ENCODE measurements around the gene WDR6.
"Not testable (repeated sequence)": the region's sequence is repeated elsewhere in the genome, so short reads cannot be mapped to it uniquely, and the experiment has no call there.

WDR6 gene

DNA sequence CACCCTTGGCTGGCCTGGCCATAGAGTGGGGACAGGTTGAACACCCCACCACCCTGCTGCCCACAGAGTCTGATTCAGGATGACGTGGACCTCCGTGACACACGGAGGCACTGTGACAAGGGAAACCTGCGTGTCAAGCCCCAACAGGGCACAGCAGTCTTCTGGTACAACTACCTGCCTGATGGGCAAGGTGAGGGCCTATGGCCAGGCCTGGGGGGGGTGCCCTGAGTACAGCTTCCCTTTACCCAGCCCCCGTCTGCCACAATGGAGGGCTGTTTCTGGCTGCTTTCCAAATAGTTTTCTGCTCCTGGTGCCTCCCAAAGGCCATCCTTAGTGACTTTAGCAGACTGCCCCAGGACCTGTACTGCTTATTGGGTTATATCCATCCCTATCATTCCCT, 1.2 kb upstream of the WDR6 start:
- Histone ChIP-seq H3K27ac (ENCODE audit: low read length) (no peak overlapping the region), H3K4me3 (ENCODE audit: low read length) (no peak overlapping the region)
- WGBS (ENCODE audit: insufficient coverage, insufficient read length): no CpG with 5 or more reads among the region's 5 CpGs

DNA sequence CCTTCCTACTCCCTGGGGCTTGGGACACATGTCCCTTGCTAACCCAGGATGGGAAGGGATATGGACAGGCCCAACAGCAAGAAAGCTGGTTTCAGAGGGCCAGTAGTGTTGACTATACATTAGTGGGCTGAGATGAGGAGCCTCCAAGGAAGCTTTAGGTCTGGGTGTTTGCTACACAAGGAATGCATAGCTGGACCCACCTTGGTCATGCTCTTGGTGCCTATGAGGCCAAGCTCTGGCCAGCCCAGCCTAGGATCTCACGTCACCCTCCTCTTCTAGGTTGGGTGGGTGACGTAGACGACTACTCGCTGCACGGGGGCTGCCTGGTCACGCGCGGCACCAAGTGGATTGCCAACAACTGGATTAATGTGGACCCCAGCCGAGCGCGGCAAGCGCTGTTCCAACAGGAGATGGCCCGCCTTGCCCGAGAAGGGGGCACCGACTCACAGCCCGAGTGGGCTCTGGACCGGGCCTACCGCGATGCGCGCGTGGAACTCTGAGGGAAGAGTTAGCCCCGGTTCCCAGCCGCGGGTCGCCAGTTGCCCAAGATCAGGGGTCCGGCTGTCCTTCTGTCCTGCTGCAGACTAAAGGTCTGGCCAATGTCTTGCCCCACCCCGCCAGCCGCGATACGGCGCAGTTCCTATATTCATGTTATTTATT, 653 bp upstream of the WDR6 start:
- H3K36me3 ChIP-seq (ENCODE audit: control insufficient read depth, insufficient read depth, low read length): no peaks in the 10 kb centered on the region
- no CpG with 5 or more reads among the region's 32 CpGs for WGBS (ENCODE audit: insufficient coverage, insufficient read length)
- peaks cover 4% of the 10 kb centered on the region; the same call in 1 of the 2 replicates for H3K4me1 ChIP-seq (ENCODE audit: control insufficient read depth, insufficient read depth, low read length)
- H3K27me3 ChIP-seq (ENCODE audit: control insufficient read depth, insufficient read depth, low read length): no peaks in the 10 kb centered on the region
- no peaks in the 10 kb centered on the region for H3K9me3 ChIP-seq (ENCODE audit: control insufficient read depth, insufficient read depth, low read length)
- no peak for DNase-seq (ENCODE audit: low read depth, low spot score)
- no peak overlapping the region for H3K27ac ChIP-seq (ENCODE audit: low read length)
- peak overlapping the region; percentile 70; the same call in 1 of the 2 replicates for H3K4me3 ChIP-seq (ENCODE audit: low read length)

More for the DNA sequence above, 1.2 kb upstream of the WDR6 start:
- Histone ChIP-seq H3K9me3 (ENCODE audit: control insufficient read depth, insufficient read depth, low read length) (no peaks in the 10 kb centered on the region), H3K36me3 (ENCODE audit: control insufficient read depth, insufficient read depth, low read length) (no peaks in the 10 kb centered on the region), H3K4me1 (ENCODE audit: control insufficient read depth, insufficient read depth, low read length) (peaks cover 4% of the 10 kb centered on the region; the same call in 1 of the 2 replicates), H3K27me3 (ENCODE audit: control insufficient read depth, insufficient read depth, low read length) (no peaks in the 10 kb centered on the region)
- DNase-seq (ENCODE audit: low read depth, low spot score): no peak

DNA sequence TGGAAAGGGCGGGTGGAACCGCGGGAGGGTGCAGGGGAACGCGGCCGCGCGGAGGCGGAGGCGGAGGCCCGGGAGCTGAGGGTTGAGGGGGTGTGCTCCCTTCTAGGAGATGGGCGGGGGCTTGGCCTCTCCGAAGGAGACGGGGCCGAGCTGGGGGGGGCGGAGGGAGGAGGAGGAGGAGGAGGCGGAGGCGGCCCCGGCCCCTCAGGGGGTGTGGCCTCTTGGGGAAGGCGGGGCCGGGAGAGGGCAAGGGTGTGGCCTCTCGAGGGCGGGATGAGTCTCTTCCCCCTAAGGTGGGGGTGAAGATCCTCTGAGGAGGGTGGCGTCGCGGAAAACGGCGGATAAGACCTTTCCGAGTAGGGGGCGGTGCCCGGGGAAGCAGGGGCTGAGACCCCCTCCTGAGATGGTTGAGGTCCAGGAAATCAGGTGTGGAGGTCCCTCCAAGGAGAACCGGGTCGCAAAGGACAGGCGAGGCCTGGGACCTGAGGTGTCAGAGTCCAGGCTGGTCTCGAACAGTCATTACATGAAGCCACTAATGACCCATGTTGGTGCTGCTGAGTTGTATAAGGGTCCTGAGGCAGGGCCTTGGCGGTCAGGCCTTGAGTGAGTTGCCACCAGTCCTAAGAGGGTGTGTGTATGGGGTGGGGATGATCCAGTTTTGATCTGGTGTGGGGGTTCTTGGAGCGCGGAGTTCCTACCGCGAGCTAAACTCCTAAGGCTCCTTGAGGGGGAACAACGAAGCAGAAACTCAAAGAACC, 759 bp downstream of the WDR6 start:
- Histone ChIP-seq H3K4me1 (ENCODE audit: control insufficient read depth, insufficient read depth, low read length) (peaks cover 4% of the 10 kb centered on the region; the same call in 1 of the 2 replicates), H3K27me3 (ENCODE audit: control insufficient read depth, insufficient read depth, low read length) (no peaks in the 10 kb centered on the region), H3K9me3 (ENCODE audit: control insufficient read depth, insufficient read depth, low read length) (no peaks in the 10 kb centered on the region), H3K27ac (ENCODE audit: low read length) (no peak overlapping the region), H3K4me3 (ENCODE audit: low read length) (peak overlapping the region; percentile 70), H3K36me3 (ENCODE audit: control insufficient read depth, insufficient read depth, low read length) (peaks cover 10% of the 10 kb centered on the region)
- no CpG with 5 or more reads among the region's 41 CpGs for WGBS (ENCODE audit: insufficient coverage, insufficient read length)
- no peak for DNase-seq (ENCODE audit: low read depth, low spot score)

DNA sequence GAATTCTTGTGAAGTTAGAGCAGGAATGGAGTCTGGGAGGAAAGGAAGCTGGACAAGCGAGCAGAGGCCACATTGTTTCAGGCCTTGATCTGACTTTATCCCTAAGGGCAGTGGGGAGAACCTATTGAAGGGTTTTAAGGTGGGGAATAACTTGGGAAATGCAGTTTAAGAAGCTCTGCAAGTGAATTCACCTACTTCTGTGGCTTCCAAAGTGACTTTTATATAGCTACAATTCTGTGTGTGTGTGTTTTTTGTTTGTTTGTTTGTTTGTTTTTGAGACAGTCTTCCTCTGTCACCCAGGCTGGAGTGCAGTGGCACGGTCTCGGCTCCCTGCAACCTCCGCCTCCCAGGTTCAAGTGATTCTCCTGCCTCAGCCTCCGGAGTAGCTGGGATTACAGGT, 1.4 kb downstream of the WDR6 start:
- not testable (repeated sequence) for H3K27me3 ChIP-seq (ENCODE audit: control insufficient read depth, insufficient read depth, low read length); H3K9me3 ChIP-seq (ENCODE audit: control insufficient read depth, insufficient read depth, low read length); H3K4me1 ChIP-seq (ENCODE audit: control insufficient read depth, insufficient read depth, low read length); H3K4me3 ChIP-seq (ENCODE audit: low read length); H3K27ac ChIP-seq (ENCODE audit: low read length); DNase-seq (ENCODE audit: low read depth, low spot score)
- H3K36me3 ChIP-seq (ENCODE audit: control insufficient read depth, insufficient read depth, low read length): peaks cover 12% of the 10 kb centered on the region
- no CpG with 5 or more reads among the region's 5 CpGs for WGBS (ENCODE audit: insufficient coverage, insufficient read length)

DNA sequence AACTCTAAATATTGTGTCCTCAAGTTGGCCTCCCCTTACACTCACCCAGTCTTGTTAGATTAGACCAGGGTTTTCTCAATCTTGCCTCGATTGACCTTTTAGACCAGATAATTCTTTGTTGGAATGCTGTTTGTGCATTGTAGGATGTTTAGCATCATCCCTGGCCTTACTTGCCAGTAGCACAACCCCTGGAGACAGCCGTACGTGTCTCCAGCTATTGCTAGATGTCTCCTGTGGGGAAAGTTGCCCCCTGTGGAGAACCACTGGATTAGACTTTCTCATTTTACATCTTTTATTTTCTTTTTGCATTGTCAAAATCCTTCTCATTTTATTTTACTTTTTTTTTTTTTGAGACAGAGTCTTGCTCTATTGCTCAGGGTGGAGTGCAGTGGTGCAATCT, 2.2 kb downstream of the WDR6 start:
- no CpG with 5 or more reads among the region's 3 CpGs for WGBS (ENCODE audit: insufficient coverage, insufficient read length)

DNA sequence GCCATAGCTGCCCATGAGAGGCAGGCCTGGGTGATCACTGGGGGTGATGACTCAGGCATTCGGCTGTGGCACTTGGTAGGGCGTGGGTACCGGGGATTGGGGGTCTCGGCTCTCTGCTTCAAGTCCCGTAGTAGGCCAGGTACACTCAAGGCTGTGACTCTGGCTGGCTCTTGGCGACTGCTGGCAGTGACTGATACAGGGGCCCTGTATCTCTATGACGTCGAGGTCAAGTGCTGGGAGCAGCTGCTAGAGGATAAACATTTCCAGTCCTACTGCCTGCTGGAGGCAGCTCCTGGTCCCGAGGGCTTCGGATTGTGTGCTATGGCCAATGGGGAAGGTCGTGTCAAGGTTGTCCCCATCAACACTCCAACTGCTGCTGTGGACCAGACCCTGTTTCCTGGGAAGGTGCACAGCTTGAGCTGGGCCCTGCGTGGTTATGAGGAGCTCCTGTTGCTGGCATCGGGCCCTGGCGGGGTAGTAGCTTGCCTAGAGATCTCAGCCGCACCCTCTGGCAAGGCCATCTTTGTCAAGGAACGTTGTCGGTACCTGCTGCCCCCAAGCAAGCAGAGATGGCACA, 5.3 kb downstream of the WDR6 start:
- H3K36me3 ChIP-seq (ENCODE audit: control insufficient read depth, insufficient read depth, low read length): peaks cover 31% of the 10 kb centered on the region
- no CpG with 5 or more reads among the region's 17 CpGs for WGBS (ENCODE audit: insufficient coverage, insufficient read length)

More for the DNA sequence above, 2.2 kb downstream of the WDR6 start:
- Histone ChIP-seq H3K9me3 (ENCODE audit: control insufficient read depth, insufficient read depth, low read length) (no peaks in the 10 kb centered on the region), H3K4me3 (ENCODE audit: low read length) (no peak overlapping the region), H3K27me3 (ENCODE audit: control insufficient read depth, insufficient read depth, low read length) (no peaks in the 10 kb centered on the region), H3K36me3 (ENCODE audit: control insufficient read depth, insufficient read depth, low read length) (peaks cover 14% of the 10 kb centered on the region), H3K27ac (ENCODE audit: low read length) (no peak overlapping the region), H3K4me1 (ENCODE audit: control insufficient read depth, insufficient read depth, low read length) (peaks cover 4% of the 10 kb centered on the region; the same call in 1 of the 2 replicates)
- no peak for DNase-seq (ENCODE audit: low read depth, low spot score)

DNA sequence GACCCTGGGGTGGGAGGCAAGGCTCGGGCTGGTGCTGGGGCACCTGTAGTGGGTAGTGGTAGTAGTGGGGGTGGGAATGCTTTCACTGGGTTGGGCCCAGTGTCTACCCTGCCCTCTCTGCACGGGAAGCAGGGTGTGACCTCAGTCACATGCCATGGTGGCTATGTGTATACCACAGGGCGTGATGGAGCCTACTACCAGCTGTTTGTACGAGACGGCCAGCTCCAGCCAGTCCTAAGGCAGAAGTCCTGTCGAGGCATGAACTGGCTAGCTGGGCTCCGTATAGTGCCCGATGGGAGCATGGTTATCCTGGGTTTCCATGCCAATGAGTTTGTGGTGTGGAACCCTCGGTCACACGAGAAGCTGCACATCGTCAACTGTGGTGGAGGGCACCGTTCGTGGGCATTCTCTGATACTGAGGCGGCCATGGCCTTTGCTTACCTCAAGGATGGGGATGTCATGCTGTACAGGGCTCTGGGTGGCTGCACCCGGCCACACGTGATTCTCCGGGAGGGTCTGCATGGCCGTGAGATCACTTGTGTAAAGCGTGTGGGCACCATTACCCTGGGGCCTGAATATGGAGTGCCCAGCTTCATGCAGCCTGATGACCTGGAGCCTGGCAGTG, 6.0 kb downstream of the WDR6 start:
- WGBS (ENCODE audit: insufficient coverage, insufficient read length): no CpG with 5 or more reads among the region's 19 CpGs
- Histone ChIP-seq H3K4me1 (ENCODE audit: control insufficient read depth, insufficient read depth, low read length) (peaks cover 2% of the 10 kb centered on the region; the same call in 1 of the 2 replicates), H3K27me3 (ENCODE audit: control insufficient read depth, insufficient read depth, low read length) (no peaks in the 10 kb centered on the region), H3K9me3 (ENCODE audit: control insufficient read depth, insufficient read depth, low read length) (no peaks in the 10 kb centered on the region), H3K36me3 (ENCODE audit: control insufficient read depth, insufficient read depth, low read length) (peaks cover 31% of the 10 kb centered on the region), H3K27ac (ENCODE audit: low read length) (no peak overlapping the region), H3K4me3 (ENCODE audit: low read length) (no peak overlapping the region)
- no peak for DNase-seq (ENCODE audit: low read depth, low spot score)

More for the DNA sequence above, 5.3 kb downstream of the WDR6 start:
- no peaks in the 10 kb centered on the region for H3K27me3 ChIP-seq (ENCODE audit: control insufficient read depth, insufficient read depth, low read length)
- no peak for DNase-seq (ENCODE audit: low read depth, low spot score)
- H3K9me3 ChIP-seq (ENCODE audit: control insufficient read depth, insufficient read depth, low read length): no peaks in the 10 kb centered on the region
- H3K27ac ChIP-seq (ENCODE audit: low read length): no peak overlapping the region
- H3K4me1 ChIP-seq (ENCODE audit: control insufficient read depth, insufficient read depth, low read length): peaks cover 2% of the 10 kb centered on the region; the same call in 1 of the 2 replicates
- no peak overlapping the region for H3K4me3 ChIP-seq (ENCODE audit: low read length)

DNA sequence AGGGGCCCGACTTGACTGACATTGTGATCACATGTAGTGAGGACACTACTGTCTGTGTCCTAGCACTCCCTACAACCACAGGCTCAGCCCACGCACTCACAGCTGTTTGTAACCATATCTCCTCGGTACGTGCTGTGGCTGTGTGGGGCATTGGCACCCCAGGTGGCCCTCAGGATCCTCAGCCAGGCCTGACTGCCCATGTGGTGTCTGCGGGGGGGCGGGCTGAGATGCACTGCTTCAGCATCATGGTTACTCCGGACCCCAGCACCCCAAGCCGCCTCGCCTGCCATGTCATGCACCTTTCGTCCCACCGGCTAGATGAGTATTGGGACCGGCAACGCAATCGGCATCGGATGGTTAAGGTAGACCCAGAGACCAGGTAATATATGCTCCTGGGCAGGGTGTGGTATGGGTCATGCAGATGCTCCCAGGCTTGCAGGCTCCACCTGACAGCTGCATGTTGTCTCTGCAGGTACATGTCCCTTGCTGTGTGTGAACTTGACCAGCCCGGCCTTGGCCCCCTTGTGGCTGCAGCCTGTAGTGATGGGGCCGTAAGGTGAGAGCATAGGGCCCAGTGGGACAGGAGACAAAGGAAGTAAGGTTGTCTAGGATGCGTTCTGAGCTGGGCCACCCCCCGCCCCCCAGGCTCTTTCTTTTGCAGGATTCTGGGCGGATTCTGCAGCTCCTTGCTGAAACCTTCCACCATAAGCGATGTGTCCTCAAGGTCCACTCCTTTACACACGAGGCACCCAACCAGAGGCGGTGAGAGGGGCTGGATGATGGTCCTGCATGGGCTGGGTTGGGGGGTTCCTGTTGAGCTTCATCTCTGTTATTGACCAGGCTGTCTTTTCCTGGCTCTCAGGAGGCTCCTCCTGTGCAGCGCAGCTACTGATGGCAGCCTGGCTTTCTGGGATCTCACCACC, 6.8 kb downstream of the WDR6 start:
- Histone ChIP-seq H3K9me3 (ENCODE audit: control insufficient read depth, insufficient read depth, low read length) (no peaks in the 10 kb centered on the region), H3K4me3 (ENCODE audit: low read length) (no peak overlapping the region), H3K27ac (ENCODE audit: low read length) (no peak overlapping the region), H3K27me3 (ENCODE audit: control insufficient read depth, insufficient read depth, low read length) (no peaks in the 10 kb centered on the region), H3K4me1 (ENCODE audit: control insufficient read depth, insufficient read depth, low read length) (no peaks in the 10 kb centered on the region), H3K36me3 (ENCODE audit: control insufficient read depth, insufficient read depth, low read length) (peaks cover 31% of the 10 kb centered on the region)
- no peak for DNase-seq (ENCODE audit: low read depth, low spot score)
- WGBS (ENCODE audit: insufficient coverage, insufficient read length): no CpG with 5 or more reads among the region's 24 CpGs

DNA sequence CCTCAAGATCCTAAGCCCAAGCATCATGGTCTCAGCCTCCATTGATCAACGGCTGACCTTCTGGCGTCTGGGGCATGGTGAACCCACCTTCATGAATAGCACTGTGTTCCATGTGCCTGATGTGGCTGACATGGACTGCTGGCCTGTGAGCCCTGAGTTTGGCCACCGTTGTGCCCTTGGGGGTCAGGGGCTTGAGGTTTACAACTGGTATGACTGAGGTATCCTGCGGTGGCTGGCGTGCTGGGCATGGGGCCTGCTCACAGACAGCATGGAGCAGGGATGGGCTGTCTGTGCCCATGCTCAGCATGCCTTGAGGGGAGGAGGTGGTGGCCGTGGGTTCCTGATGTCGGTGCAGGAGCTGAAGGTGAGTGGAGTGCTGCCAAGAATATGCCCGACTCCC, 7.9 kb downstream of the WDR6 start:
- WGBS (ENCODE audit: insufficient coverage, insufficient read length): no CpG with 5 or more reads among the region's 8 CpGs
- Histone ChIP-seq H3K4me1 (ENCODE audit: control insufficient read depth, insufficient read depth, low read length) (peaks cover 2% of the 10 kb centered on the region; the same call in 1 of the 2 replicates), H3K27me3 (ENCODE audit: control insufficient read depth, insufficient read depth, low read length) (no peaks in the 10 kb centered on the region), H3K36me3 (ENCODE audit: control insufficient read depth, insufficient read depth, low read length) (peaks cover 31% of the 10 kb centered on the region), H3K4me3 (ENCODE audit: low read length) (no peak overlapping the region), H3K9me3 (ENCODE audit: control insufficient read depth, insufficient read depth, low read length) (no peaks in the 10 kb centered on the region), H3K27ac (ENCODE audit: low read length) (no peak overlapping the region)
- DNase-seq (ENCODE audit: low read depth, low spot score): no peak

All from iPS DF 6.9 (cell line).